IPS-NIHi11 (cell line): ENCODE results near the gene OPALIN.

Experiments
- DNase-seq: peaks from one replicate; pipeline ENCODE4 v3.0.0; 2012; ENCODE audit warnings: mixed read lengths, low spot score

The OPALIN gene

DNA sequence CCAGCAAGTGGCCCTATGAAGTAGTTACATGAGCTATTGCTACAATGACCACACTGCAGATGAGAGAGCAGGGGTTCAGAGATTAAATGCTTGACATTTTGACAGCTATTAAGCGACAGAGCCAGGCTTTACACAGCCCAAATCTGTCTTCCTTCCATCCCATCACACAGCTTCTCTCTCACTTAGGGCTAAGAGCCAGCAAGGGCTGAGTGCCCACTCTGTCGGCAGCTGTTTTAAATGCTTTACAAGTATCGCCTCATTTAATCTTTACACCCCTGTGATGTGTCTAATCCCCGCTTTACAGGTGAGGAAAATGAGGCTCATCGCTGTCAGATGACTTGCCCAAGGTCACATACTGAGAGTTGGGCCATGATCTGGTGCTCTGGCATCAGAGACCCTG is 15.2 kb upstream of the OPALIN start:
- no peak for DNase-seq

DNA sequence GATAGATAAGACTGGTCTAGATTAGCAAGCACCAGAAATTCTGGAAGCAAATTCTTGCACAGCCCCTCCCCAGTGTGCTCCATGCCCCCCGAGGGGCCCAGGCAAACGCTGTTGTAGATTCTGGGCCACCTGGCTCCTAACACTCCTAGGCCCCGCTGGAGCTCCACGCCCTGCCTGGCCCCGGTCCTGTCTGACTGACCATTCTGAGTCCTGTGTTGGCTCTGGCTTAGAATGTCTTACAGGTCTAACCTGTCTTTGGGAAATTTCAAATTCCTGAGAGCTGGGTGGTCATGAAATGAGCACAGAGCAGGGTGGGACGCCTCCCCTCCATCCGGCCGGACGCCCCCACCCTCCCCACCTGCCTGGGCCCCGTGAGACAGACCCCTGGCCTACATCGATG is 12.6 kb upstream of the OPALIN start:
- DNase-seq = no peak

- DNase-seq = peak; percentile 85
These were observed 11.9 kb upstream of the OPALIN start for GRCh38 chr10:96370584-96371157.

DNA sequence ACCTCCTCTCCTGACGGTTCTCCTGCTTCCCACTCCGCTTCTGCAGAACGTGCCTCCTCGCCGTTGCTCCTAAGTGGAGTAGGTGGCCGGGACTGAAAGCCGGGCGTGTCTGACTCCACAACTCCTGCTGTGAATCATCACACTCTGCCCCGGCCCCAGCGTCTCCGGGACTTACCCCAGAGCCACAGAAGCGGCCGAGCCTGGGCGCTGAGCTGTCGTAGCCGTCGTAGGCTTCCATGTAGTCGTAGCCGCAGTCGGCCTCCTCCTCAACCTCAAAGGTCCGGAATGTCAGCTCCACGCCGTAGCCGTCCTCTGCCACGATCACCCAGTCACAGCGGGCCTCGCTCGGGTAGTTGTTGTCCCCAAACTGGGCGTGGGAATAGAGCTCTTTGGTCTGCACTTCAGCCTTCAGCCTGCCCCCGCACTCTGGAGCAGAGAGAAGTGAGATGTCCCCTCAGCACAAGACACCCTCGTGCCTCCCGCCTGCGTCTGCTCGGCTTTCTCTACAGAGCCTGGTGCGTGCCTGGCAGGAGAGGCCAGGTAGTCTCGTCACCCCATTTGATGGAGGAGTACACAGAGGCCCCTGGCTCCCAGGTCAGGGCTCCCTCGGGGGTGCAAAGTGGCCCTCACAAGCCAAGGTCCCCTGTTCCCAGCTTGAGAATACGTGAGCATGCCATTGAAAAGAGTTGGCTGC is 11.2 kb upstream of the OPALIN start:
- DNase-seq = no peak

- DNase-seq = no peak
These were observed 10.2 kb upstream of the OPALIN start for GRCh38 chr10:96368971-96369370.

DNA sequence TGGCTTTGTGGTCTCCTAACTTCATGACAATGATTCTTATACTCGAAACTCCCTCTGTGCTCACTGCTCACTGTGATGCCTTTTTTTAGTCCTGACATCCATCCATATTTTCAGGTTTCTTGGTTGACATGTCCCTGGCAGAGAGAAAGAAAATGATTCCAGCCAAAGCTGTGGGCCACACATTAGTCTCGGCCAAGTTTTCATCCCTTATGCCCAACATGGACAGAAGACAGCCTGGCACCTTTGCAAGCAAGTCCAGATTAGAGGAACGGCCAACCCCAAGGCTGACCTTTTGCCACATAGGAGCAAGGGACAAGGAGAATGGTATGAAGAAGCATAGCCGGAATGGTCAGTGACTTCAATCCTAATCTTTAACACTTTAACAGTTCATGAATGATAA is 8.7 kb upstream of the OPALIN start:
- no peak for DNase-seq

- no peak for DNase-seq
These were observed 7.7 kb upstream of the OPALIN start for GRCh38 chr10:96366508-96366907.

GRCh38 chr10:96365571-96365970 is 6.8 kb upstream of the OPALIN start:
- DNase-seq = no peak

DNA sequence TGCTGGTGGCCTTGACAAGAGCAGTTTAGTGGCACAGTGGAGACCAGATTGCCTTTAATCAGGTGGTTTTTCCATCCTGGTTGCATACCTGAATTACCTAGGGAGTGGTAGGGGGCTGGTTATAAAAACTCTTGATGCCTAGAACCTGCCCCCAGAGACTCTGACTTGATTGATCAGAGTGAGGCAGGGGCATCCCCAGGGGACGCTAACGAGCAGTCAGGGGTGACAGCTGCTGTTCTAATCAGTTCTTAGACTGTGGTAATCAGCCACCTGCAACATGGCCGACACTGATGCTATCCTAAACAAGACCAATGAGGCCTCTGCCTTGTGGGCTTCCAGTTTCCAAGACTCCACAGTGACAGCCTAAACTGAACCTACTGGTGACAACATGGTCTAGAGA is 2.0 kb upstream of the OPALIN start:
- DNase-seq = no peak

GRCh38 chr10:96360331-96360730 is 1.5 kb upstream of the OPALIN start:
- DNase-seq = no peak

GRCh38 chr10:96359616-96360015 is 814 bp upstream of the OPALIN start:
- DNase-seq = no peak

DNA sequence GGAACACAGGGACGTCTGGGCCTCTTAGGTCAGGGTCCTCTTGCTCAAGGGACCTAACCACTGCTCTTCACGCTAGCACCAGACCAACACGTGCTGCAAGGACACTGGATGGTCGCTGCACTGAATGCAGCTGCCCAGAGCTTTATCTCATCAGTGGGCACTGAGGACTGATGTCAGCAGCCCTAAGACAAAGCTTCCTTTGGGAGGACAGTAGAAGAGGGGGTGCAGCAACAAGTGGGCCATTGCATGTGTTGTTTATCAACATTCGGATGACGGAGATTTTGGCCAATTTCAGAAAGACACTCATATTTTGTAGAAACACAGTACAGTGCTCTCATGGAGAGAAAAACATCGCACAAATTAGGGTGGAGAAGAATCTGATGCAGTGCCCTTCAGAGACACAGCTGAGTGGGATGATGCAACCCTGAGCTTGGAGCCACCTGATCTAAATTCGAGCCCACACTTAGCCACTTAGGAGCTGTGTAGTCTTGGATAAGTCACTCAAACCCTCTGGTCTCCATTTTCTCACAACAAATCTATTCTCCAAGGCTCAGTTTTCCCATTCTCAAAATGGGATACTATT is 1.7 kb downstream of the OPALIN start:
- DNase-seq = no peak

DNA sequence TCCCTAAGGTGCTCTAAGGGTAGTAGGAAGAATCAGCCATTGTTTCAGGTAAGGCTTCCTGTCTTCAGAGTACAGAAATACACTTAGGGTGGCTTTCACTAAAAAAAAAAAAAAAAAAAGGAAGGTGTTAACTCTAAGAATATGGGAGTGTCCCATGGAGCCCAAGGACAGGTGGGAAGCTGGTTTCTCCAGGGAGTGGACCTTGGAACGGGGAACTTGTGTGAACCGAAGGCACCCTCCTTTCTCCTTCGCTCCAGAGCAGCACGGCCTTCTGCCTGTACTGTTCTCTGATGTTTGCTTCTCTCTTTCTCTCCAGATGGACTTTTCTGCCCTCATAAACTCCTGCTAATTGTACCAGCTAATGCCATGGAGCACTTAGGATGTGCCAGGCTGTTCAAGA is 6.2 kb downstream of the OPALIN start:
- no peak for DNase-seq

DNA sequence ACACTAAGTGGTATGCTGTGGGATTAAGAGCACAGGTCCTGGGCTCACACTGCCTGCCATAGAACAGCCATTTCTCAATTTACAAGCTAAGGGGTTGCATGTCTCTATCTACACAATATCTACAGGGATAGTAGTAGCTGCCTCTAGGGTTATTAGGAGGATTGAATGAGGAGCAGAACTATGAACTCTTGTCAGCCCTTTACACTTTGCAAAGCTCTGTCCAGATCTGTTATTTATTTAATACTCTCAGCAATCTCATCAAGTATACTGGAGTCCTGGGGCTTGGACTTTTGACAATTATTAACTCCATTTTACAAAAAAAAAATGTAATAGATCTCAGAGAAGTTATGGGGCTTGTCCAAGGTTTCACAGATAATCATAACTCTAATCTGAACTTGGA is 6.8 kb downstream of the OPALIN start:
- DNase-seq = no peak

- no peak for DNase-seq
These were observed 12.5 kb downstream of the OPALIN start for GRCh38 chr10:96346295-96346694.

GRCh38 chr10:96345222-96345621 is 13.6 kb downstream of the OPALIN start:
- DNase-seq = peak; percentile 37

DNA sequence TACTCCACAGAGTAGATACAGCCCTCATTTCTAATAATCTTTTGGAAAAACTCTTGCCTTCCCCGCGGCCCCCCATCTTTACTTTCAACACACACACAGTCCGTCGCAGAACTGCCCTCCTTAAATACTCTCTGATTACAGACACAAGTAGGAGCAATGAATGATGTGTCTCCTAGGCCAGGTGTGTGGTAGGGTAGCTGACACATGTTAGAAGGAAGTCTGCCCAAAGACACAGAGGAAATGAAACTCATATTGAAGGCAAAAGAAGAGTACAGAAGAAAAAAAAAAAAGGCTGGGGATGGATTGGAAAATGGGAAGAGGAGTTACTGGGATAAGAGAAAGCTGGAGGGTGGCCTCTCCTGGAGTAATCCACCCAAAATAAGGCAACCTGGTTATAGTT is 14.6 kb downstream of the OPALIN start:
- DNase-seq = no peak

GRCh38 chr10:96342402-96342801 is 16.4 kb downstream of the OPALIN start:
- no peak for DNase-seq

GRCh38 chr10:96341219-96342182 is 17.3 kb downstream of the OPALIN start:
- DNase-seq = peak; percentile 50

DNA sequence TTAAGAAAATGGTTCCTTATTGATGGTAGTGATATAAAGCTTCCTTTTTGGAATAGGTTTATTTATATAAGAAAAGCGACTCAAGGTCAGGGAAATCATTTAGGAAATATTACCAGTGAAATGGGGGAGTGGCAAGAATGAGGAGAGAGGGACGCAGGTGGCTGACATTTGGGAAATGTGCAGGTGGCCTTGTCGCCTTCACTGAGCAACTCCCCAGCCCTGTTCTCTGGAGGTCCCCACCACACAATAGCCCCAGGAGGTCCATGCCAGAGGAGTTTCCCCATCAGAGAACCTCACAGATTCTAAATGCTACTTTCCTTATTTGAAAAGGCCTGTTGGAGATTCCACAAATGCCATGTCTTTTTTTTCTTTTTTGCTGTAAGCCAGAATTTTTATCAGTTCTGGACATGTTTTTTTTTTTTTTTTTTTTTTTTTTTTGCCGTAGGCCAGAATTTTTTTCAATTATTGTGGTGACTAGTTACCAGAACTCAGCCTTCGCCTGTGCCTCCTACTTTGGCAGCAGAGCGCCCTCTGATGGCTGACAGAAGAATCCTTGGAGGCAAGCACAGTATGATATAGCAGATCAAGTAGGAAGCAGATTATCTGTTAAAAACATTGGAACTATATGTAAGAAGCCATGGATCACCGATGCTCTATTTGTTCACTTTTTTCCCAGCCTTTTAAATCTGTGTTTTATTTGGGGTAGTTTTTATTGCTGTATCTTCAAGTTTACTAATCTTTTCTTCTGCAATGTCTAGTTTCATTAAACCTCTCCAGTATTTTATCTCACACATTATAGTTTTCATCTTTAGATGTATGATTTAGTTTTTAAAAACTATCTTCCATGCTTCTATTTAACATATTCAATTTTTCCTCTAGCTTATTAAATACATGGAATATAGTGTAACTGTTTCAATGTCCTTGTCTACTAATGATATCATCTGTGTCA is 18.6 kb downstream of the OPALIN start:
- peak; percentile 75 for DNase-seq

- DNase-seq = no peak
These were observed 19.4 kb downstream of the OPALIN start for GRCh38 chr10:96339383-96339782.
